Measurements from ENCODE around the gene TRPM6. TPM values are rescaled to one million over a fixed set of nuclear protein-coding genes. Genes with fewer than 3 reads are reported as not detected.
"Not testable (repeated sequence)": the region's sequence is repeated elsewhere in the genome, so short reads cannot be mapped to it uniquely, and the experiment has no call there.

The TRPM6 gene
- total RNA-seq, 2 experiments from 2014 or later = not detected

GRCh38 chr9:74855072-74855471 is 32.6 kb downstream of the TRPM6 start:
- Mint-ChIP-seq H3K4me1 (ENCODE audit: low read depth) (no peaks in the 10 kb centered on the region), H3K4me3 (no peak overlapping the region), H3K27ac (no peak overlapping the region), H3K27me3 (ENCODE audit: low read depth) (no peaks in the 10 kb centered on the region), H3K36me3 (ENCODE audit: low read depth) (no peaks in the 10 kb centered on the region), H3K9me3 (no peaks in the 10 kb centered on the region)
- intact Hi-C loops (cut with micrococcal nuclease) = no loop called here
- DNase-seq = no peak
- CTCF ChIA-PET = interaction anchor here (0.6 kb wide), 1 partner anchor 20 kb away, joined by 3 read pairs; no protein-coding TSS in a partner anchor

- DNase-seq; H3K9me3 Mint-ChIP-seq; H3K27me3 Mint-ChIP-seq (ENCODE audit: low read depth); H3K4me1 Mint-ChIP-seq (ENCODE audit: low read depth); CTCF ChIA-PET; H3K36me3 Mint-ChIP-seq (ENCODE audit: low read depth); H3K27ac Mint-ChIP-seq; H3K4me3 Mint-ChIP-seq; intact Hi-C loops (cut with micrococcal nuclease): not testable (repeated sequence)
These were observed 34.7 kb downstream of the TRPM6 start for GRCh38 chr9:74853024-74853423.

- intact Hi-C loops (cut with micrococcal nuclease) = no loop called here
- no peaks in the 10 kb centered on the region for H3K9me3 Mint-ChIP-seq
- no peaks in the 10 kb centered on the region for H3K36me3 Mint-ChIP-seq (ENCODE audit: low read depth)
- DNase-seq = no peak
- CTCF ChIA-PET = no interaction called here
- H3K4me3 Mint-ChIP-seq = no peak overlapping the region
- no peaks in the 10 kb centered on the region for H3K4me1 Mint-ChIP-seq (ENCODE audit: low read depth)
- no peak overlapping the region for H3K27ac Mint-ChIP-seq
- H3K27me3 Mint-ChIP-seq (ENCODE audit: low read depth) = peaks cover 2% of the 10 kb centered on the region
These were observed 39.6 kb downstream of the TRPM6 start for GRCh38 chr9:74848153-74848525.

GRCh38 chr9:74847478-74848152 is 40.1 kb downstream of the TRPM6 start:
- intact Hi-C loops (cut with micrococcal nuclease) = no loop called here
- H3K9me3 Mint-ChIP-seq = no peaks in the 10 kb centered on the region

GRCh38 chr9:74846766-74847165 is 41.0 kb downstream of the TRPM6 start:
- Mint-ChIP-seq H3K4me1 (ENCODE audit: low read depth) (no peaks in the 10 kb centered on the region), H3K9me3 (no peaks in the 10 kb centered on the region), H3K27ac (no peak overlapping the region), H3K4me3 (no peak overlapping the region), H3K36me3 (ENCODE audit: low read depth) (no peaks in the 10 kb centered on the region), H3K27me3 (ENCODE audit: low read depth) (peaks cover 4% of the 10 kb centered on the region)
- intact Hi-C loops (cut with micrococcal nuclease) = no loop called here
- DNase-seq = no peak
- CTCF ChIA-PET = no interaction called here

More at GRCh38 chr9:74847478-74848152, 40.1 kb downstream of the TRPM6 start:
- no peak for DNase-seq
- CTCF ChIA-PET = no interaction called here
- Mint-ChIP-seq H3K27ac (no peak overlapping the region), H3K4me1 (ENCODE audit: low read depth) (no peaks in the 10 kb centered on the region), H3K36me3 (ENCODE audit: low read depth) (no peaks in the 10 kb centered on the region), H3K4me3 (no peak overlapping the region), H3K27me3 (ENCODE audit: low read depth) (peaks cover 4% of the 10 kb centered on the region)

GRCh38 chr9:74838351-74838750 is 49.4 kb downstream of the TRPM6 start:
- DNase-seq = no peak
- Mint-ChIP-seq H3K9me3 (no peaks in the 10 kb centered on the region), H3K36me3 (ENCODE audit: low read depth) (no peaks in the 10 kb centered on the region), H3K4me3 (no peak overlapping the region), H3K4me1 (ENCODE audit: low read depth) (no peaks in the 10 kb centered on the region), H3K27ac (no peak overlapping the region), H3K27me3 (ENCODE audit: low read depth) (peaks cover 4% of the 10 kb centered on the region)
- intact Hi-C loops (cut with micrococcal nuclease) = no loop called here
- CTCF ChIA-PET = no interaction called here

- Mint-ChIP-seq H3K4me3 (no peak overlapping the region), H3K36me3 (ENCODE audit: low read depth) (no peaks in the 10 kb centered on the region), H3K4me1 (ENCODE audit: low read depth) (no peaks in the 10 kb centered on the region), H3K27me3 (ENCODE audit: low read depth) (peaks cover 2% of the 10 kb centered on the region), H3K9me3 (no peaks in the 10 kb centered on the region), H3K27ac (no peak overlapping the region)
- CTCF ChIA-PET = interaction anchor here (0.7 kb wide), 1 partner anchor 54 kb away, joined by 5 read pairs; no protein-coding TSS in a partner anchor
- DNase-seq = no peak
- intact Hi-C loops (cut with micrococcal nuclease) = no loop called here
These were observed 63.1 kb downstream of the TRPM6 start for GRCh38 chr9:74824654-74825053.

GRCh38 chr9:74821636-74822035 is 66.1 kb downstream of the TRPM6 start:
- H3K9me3 Mint-ChIP-seq = no peaks in the 10 kb centered on the region
- no peak for DNase-seq
- H3K4me3 Mint-ChIP-seq = no peak overlapping the region
- no peaks in the 10 kb centered on the region for H3K4me1 Mint-ChIP-seq (ENCODE audit: low read depth)
- CTCF ChIA-PET = no interaction called here
- H3K27me3 Mint-ChIP-seq (ENCODE audit: low read depth) = peaks cover 2% of the 10 kb centered on the region
- H3K36me3 Mint-ChIP-seq (ENCODE audit: low read depth) = no peaks in the 10 kb centered on the region
- intact Hi-C loops (cut with micrococcal nuclease) = no loop called here
- no peak overlapping the region for H3K27ac Mint-ChIP-seq

GRCh38 chr9:74817816-74818215 is 69.9 kb downstream of the TRPM6 start:
- H3K4me1 Mint-ChIP-seq (ENCODE audit: low read depth) = no peaks in the 10 kb centered on the region
- no peaks in the 10 kb centered on the region for H3K36me3 Mint-ChIP-seq (ENCODE audit: low read depth)
- no peaks in the 10 kb centered on the region for H3K9me3 Mint-ChIP-seq
- CTCF ChIA-PET = no interaction called here
- intact Hi-C loops (cut with micrococcal nuclease) = no loop called here
- H3K27me3 Mint-ChIP-seq (ENCODE audit: low read depth) = peaks cover 6% of the 10 kb centered on the region
- DNase-seq = no peak
- H3K4me3 Mint-ChIP-seq = no peak overlapping the region
- H3K27ac Mint-ChIP-seq = no peak overlapping the region

- no peaks in the 10 kb centered on the region for H3K4me1 Mint-ChIP-seq (ENCODE audit: low read depth)
- intact Hi-C loops (cut with micrococcal nuclease) = no loop called here
- no peak for DNase-seq
- CTCF ChIA-PET = no interaction called here
- no peak overlapping the region for H3K27ac Mint-ChIP-seq
- no peaks in the 10 kb centered on the region for H3K9me3 Mint-ChIP-seq
- no peak overlapping the region for H3K4me3 Mint-ChIP-seq
- H3K27me3 Mint-ChIP-seq (ENCODE audit: low read depth) = peaks cover 6% of the 10 kb centered on the region
- H3K36me3 Mint-ChIP-seq (ENCODE audit: low read depth) = no peaks in the 10 kb centered on the region
These were observed 70.4 kb downstream of the TRPM6 start for GRCh38 chr9:74817281-74817810.

- Mint-ChIP-seq H3K27ac (no peak overlapping the region), H3K36me3 (ENCODE audit: low read depth) (no peaks in the 10 kb centered on the region), H3K4me1 (ENCODE audit: low read depth) (no peaks in the 10 kb centered on the region), H3K4me3 (no peak overlapping the region), H3K27me3 (ENCODE audit: low read depth) (peaks cover 20% of the 10 kb centered on the region), H3K9me3 (no peaks in the 10 kb centered on the region)
- intact Hi-C loops (cut with micrococcal nuclease) = no loop called here
- CTCF ChIA-PET = no interaction called here
- no peak for DNase-seq
These were observed 77.5 kb downstream of the TRPM6 start for GRCh38 chr9:74810200-74810599.

GRCh38 chr9:74804018-74804385 is 83.7 kb downstream of the TRPM6 start:
- H3K27ac Mint-ChIP-seq = no peak overlapping the region
- H3K27me3 Mint-ChIP-seq (ENCODE audit: low read depth) = peaks cover 26% of the 10 kb centered on the region
- intact Hi-C loops (cut with micrococcal nuclease) = no loop called here
- H3K9me3 Mint-ChIP-seq = no peaks in the 10 kb centered on the region
- H3K4me1 Mint-ChIP-seq (ENCODE audit: low read depth) = no peaks in the 10 kb centered on the region
- no peaks in the 10 kb centered on the region for H3K36me3 Mint-ChIP-seq (ENCODE audit: low read depth)
- CTCF ChIA-PET = no interaction called here
- DNase-seq = no peak
- no peak overlapping the region for H3K4me3 Mint-ChIP-seq

- intact Hi-C loops (cut with micrococcal nuclease) = no loop called here
- no peaks in the 10 kb centered on the region for H3K36me3 Mint-ChIP-seq (ENCODE audit: low read depth)
- no peaks in the 10 kb centered on the region for H3K9me3 Mint-ChIP-seq
- DNase-seq = no peak
- peaks cover 21% of the 10 kb centered on the region for H3K27me3 Mint-ChIP-seq (ENCODE audit: low read depth)
- CTCF ChIA-PET = no interaction called here
- no peak overlapping the region for H3K27ac Mint-ChIP-seq
- no peak overlapping the region for H3K4me3 Mint-ChIP-seq
- H3K4me1 Mint-ChIP-seq (ENCODE audit: low read depth) = no peaks in the 10 kb centered on the region
These were observed 84.2 kb downstream of the TRPM6 start for GRCh38 chr9:74803376-74804017.

All from activated naive CD4-positive, alpha-beta T cell treated with anti-CD3 and anti-CD28 coated beads for 36 hours (primary cell).